IPS-18c (cell line): ENCODE data around the gene ARHGAP42.

Experiments used
- H3K4me3 ChIP-seq: 2 replicates; pipeline ENCODE4 v1.7.0; 2013; ENCODE audit warnings: low read depth, mild to moderate bottlenecking, low read length, moderate library complexity; ENCODE audit not compliant: insufficient read depth
- H3K9me3 ChIP-seq: one replicate; pipeline ENCODE4 v1.6.1; 2013; ENCODE audit warnings: mild to moderate bottlenecking, low read length, moderate library complexity; ENCODE audit not compliant: control insufficient read depth, insufficient read depth

Gene ARHGAP42

DNA sequence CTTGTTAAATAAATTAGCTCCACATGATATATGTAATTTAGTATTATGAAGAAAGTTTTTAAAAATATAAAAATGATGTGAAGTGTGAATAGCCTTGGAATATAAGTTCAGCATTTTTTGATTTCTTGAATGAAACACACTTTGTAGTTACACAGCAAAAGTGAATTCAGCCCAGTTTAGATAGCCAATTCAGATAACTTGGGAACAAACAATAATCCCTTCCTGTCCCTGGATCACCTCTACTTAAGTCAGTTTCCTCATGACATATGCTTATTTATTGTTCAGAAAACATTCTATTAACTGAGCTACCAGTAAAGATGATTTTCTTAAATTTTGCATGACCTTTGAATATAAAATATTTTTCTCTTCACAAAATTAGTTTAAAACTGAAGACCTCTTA, 335.2 kb downstream of the ARHGAP42 start:
- H3K9me3 ChIP-seq: no peaks in the 10 kb centered on the region
- no peak overlapping the region for H3K4me3 ChIP-seq

DNA sequence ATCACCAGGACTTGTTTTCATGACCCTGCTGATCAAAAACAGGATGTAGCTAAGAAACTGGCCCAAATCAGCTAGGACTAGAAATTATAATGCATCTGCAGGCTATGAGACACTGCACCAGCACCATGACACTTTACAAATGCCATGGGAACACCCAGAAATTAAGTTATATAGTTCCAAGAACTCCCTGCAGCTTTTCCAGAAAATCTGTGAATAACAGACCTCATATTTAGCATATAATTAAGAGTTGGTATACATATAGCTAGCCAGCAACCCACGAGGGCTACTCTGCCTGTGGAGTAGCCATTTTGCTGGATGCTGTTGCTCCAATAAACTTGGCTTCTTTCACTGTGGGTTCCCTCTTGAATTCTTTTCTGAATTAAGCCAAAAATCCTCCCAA, 341.6 kb downstream of the ARHGAP42 start:
- Histone ChIP-seq H3K4me3 (no peak overlapping the region), H3K9me3 (no peaks in the 10 kb centered on the region)

DNA sequence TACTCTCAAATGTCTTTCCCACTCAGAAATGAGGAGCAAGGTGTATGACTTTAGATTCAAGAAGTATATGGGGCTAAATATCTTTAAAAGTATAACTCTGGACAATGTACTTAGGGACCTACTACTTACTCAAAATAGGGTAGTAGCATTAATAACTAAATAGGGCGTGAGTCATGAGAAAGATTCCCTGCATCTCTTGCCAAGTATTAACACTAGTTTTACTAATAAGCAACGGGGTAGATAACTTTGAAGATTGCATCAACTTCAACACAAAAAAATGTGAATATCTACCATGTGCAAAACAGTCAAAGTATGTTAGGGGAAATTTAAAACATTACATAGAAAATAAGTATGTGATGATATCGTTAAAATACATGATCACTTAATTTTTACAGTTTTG, 342.9 kb downstream of the ARHGAP42 start:
- no peak overlapping the region for H3K4me3 ChIP-seq

DNA sequence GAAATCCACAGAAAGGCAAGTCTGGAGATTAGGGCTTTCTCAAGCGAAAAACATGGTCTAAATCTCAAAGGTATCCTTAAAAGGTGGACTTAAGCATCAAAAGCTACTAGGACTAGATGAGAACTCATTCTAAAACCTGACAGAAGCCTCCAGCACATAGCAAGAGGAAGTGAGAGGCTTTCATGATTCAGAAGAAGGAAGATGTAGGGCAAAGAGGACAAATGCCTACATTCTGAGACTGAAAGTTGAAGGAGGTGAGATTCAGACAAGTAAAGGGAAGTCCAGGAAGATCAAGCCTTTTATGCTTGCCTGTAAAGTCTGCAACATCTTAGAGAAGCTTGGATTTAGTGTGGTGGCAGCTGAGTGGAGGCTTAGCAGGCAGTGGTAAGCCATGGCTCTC, 343.6 kb downstream of the ARHGAP42 start:
- no peak overlapping the region for H3K4me3 ChIP-seq
- no peaks in the 10 kb centered on the region for H3K9me3 ChIP-seq

More for the DNA sequence above, 342.9 kb downstream of the ARHGAP42 start:
- H3K9me3 ChIP-seq: no peaks in the 10 kb centered on the region

DNA sequence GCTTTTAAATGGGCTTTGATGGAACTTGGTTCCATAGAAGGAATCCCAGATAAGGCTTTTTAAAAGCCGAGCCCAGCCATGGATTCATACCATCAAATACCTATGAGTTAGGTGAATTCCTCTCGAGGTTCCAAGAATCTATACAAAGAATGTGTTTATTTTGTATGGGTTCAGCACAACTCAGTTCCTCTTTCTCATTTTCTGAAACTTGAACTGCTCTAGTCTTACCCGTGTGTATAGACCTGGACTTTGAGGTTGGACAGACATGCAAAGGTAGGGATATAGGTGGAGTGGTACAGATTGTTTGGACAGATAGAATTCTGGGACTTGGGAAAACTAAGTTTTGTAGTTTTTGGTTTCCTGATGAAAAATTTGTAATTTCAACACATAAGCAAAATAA, 344.6 kb downstream of the ARHGAP42 start:
- Histone ChIP-seq H3K9me3 (no peaks in the 10 kb centered on the region), H3K4me3 (no peak overlapping the region)

DNA sequence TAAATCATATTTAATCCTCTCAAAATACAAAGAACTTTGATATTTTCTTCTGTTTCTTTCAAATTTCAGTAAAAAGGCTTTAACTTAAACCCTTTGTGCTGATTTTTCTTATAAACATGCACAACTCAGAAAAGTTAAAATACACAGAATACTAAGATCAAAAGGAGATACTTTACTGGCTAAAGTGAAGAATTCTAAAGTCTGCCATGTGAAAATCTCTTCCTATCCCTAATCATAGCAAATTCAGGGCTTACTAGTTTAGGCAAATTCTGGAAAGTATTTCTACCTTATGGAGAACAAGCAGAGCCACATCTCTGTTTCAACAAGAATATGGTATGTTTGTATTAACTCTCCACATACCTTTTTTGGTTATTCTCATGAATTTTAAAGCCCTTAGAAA, 345.9 kb downstream of the ARHGAP42 start:
- H3K4me3 ChIP-seq: no peak overlapping the region
- no peaks in the 10 kb centered on the region for H3K9me3 ChIP-seq

DNA sequence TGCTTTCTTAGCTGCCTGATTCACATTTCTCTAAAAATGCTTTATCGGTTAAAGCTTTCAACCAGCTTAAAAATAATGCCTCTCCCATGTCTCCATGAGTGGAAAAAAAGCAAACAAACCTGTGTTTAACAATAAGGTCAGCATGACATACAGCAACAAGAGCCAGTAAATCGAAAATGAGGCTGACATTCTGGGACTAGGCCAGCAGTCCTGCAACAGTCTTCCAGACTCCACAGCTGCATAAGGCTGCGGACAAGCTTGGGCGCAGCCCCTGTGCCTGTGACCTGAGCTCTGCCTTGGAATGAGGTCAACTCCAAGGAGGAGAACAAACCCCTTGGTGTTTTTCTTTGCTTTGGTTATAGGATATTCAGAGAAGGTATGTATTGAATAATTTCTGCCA, 347.0 kb downstream of the ARHGAP42 start:
- no peaks in the 10 kb centered on the region for H3K9me3 ChIP-seq
- H3K4me3 ChIP-seq: no peak overlapping the region

DNA sequence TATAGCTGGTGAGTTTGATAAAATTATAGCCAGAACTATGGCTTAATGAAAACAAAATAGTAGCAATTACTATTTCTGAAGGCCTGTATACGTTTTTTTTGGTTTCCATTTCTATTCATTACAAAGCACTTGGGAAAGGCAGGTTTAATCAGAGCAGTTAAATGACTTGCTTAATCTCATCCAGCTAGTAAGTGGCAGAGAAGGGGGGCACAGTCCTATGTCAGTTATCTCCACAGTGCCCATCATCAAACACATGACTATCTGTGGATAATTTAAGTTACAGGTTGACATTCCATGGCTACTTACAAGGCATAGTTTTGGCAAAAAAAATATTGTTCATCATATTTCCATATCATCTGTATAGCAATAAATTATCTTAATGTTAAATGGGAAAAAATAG, 348.8 kb downstream of the ARHGAP42 start:
- no peaks in the 10 kb centered on the region for H3K9me3 ChIP-seq
- H3K4me3 ChIP-seq: no peak overlapping the region
